Stimulated activated CD4-positive, alpha-beta T cell treated with anti-CD3 and anti-CD28 coated beads, Interleukin-1b, Interleukin-23, amount 100 ng/mL, for 4 hours (primary cell): Measurements from ENCODE around the gene FRMD4A.

Experiments used
- DNase-seq, 2 donors: peaks; one replicate each; pipeline ENCODE4 v3.0.0-alpha.2; 2020; ENCODE audit warnings: low read depth in 2 of 2

Gene FRMD4A

DNA sequence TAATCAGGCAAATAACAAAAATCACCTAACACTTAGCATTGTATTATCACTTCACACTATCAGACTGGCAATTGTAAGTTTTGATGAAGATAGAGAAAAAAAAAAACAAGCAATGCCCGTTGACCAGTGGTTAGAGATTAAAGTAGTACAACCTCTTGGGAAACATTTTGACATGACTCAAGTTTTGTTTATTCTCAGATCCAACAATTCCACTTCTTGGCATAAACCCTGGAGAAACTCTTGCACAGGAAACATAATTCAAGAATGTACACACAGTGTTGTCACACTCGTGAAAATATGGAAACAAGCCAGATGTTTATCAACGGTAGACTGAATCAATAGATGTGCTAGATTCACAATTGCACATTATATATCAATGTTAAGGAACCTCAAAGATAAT is 37.2 kb downstream of the FRMD4A start:
- no peak for DNase-seq

DNA sequence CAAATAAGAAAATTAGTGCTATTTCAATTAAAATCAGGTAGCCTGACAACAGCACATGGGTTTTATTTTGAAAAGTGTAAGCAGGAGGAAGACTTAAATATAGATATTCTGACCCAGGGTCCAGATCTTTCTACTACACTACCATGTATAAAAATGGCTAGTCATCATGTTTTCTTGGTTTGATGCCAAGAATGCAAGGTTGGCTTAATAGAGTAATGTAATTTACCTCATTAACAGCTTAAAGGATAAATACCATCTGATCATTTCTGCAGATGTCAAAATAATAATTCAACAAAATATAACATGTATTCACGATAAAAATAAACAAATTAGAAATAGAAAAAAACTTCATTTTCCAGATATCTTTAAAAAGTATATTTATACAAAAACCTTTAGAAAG is 39.4 kb downstream of the FRMD4A start:
- no peak for DNase-seq

DNA sequence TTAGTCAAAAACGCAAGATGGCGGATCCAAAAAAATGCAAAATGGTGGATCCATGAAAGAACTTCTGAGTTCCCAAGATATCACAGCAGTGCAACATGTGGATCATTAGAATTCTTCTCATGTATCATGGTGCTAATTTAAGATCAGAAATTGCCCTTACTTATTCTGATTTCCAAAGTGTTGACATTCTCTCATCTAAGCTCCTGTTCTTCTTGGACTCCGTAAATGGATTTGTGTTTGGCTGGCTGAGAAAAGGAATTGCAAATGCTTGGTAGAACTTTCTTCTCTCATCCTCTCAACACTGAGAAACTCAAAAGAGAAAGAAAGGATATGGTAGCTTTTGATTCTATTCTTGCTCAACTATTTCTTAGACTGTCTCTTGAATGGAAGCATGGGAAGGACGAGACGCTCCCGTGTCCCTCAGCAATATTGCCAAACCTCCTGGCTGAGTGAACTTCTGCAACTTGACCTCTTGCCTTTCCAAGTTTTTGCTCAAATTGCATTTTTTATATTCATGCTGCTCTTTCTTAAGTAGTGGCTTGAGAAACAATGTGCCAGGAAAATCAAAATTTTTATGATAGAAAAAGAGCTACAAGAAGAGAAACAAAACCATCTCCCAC is 44.7 kb downstream of the FRMD4A start:
- no peak for DNase-seq

DNA sequence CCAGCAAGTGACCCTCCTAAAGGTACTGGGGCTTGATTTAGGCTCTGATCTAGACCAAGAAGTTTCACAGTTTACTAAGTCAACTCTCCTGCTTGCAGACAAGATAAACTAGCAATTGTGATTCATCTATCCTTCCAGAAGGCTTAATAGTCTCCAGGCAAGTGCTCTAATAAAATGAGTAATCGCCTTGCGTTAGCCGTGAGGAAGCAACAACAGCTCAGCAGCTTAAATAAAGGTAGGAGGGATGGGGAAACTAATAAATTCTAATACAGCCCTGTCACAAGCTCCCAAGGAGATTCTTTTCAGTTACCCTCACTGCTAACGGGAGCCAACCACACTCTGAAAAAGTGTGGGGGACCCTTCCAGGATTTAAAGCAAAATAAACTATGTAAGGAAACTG is 48.4 kb downstream of the FRMD4A start:
- DNase-seq: no peak

DNA sequence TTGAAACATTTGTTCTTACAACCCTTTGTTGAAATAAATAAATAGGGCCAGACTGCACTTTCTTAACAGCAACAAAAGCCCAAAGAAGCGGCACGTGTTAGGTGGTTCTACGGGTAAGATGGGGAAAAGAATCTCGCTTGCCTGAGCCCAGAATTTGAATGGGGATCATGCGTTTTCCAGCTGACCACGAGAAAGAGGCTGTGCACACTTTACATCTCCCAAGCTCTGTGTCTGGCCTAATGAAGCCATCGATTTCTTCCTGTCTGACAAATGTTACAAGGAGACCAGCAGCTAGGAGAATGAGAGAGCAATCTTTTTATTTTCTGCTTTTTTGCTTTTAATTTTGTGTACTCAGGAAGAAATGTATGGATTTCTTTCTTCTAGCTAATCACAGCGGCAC is 52.2 kb downstream of the FRMD4A start:
- DNase-seq: no peak

DNA sequence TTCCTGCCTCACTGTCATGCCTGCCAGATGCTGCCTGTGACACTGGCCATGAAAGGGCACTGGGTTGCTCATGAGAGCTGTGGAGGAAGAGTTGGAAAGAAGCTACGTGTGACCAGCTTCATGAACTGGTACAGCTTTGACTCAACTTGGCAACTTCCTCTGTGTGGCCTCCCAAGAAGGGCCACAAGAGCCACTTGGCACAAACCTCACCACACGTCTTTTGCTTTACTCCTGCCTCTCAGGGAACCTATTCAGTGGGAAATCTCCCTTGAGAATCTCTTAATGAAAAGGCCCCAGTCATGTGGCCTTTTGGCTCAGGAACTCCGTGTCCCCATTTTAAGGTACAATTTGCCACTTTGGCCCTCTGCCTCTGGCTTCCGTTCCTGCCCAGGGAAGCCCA is 54.5 kb downstream of the FRMD4A start:
- no peak for DNase-seq

DNA sequence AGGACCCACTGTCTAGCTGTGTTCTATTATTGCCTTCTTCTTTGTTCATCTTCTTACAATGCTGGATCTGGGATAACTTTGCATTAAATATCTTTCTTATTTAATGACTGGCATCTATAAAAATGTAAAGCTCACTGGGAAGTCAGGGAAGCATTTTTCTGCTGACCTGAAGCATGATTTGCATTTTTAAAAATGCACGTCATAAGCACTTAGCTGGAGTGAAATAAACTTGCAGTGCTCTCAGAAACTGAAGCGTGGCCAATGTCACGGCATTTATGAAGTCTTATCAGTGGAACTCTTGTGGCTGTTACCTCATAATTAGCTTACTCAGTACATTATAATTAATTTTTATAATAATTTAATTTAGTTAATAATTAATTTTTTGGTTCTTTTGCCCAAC is 59.1 kb downstream of the FRMD4A start:
- DNase-seq: no peak

DNA sequence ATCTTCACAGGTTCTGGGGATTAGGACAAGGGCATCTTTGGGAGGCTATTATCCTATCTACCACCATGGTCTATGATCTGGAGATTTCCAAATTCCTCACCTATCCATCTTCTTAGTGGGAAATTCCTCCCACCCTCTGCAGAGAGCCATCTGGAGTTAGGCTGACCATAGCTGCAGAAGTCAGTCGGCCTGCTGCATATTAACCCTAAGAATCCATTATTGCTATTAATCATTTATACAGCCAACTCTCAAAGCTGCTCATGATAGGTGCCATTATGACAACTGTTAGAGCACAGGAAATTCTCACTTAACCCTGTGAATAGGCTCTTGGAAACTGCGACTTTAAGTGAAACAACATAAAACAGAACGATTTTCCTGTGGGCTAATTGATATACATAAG is 60.4 kb downstream of the FRMD4A start:
- no peak for DNase-seq

DNA sequence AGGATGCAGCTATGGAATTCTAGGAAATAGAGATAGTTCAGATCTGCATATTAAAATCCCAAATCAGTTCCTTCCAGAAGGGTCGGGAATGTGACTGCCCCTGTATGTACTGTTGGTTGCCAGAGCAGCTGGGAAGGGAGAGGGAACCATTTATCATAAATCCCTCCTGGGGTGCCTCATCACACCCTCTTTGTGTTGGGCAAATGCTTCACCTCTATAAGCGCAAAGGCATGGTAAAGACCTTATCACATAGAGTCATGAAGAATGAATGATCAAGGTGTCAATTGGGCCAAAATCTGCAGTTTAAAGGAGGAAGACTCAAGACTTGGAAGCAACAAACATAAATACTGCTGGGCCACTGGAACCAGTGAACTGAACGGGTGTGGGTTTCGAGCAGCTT is 65.0 kb downstream of the FRMD4A start:
- DNase-seq: no peak

DNA sequence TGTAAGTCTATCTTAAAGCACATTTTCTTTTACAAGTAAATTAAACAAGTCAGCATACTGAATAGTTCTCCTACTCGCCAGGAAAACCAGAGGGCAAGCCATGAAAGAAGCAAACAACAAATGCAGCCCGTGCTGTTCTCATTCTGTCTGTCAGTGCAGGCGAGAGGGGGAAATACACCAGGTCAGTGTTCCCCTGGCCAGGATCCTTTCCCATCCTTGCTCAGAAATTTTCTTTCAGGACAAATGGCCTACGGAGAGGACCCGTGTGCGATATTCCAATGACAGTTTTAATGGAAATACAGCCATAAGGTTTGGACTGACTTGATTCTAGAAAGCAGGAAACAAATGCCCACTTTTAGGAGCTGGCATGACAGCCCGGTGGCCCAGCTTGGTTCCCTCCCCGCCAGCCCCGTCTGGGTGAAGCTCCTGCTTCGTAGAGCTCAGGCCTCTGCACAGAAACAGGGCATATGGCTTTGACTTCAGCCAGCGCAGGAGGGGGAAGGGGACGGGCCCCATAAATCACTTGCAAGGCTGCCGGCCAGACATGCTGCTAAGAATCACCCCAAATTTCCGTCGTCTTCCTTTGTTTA is 67.8 kb downstream of the FRMD4A start:
- no peak for DNase-seq

DNA sequence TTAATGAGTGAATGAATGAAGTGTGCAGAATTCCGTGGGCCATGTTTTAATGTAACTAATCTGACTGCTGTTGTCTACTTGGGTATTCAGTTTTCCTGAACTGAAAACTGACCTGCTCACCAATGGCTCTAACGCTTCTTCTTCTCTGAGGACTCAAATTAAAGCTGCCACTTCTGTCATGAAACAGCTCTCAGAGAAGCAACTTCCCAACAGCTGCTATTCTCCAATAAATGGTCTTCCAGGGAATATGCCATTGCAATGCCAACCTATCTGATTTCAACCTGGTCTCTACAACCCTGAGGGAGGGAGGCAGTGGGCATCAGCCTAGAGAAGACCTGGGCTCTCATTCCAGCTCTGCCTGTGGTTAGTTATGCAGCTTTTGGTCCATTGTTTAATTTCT is 69.4 kb downstream of the FRMD4A start:
- no peak for DNase-seq

DNA sequence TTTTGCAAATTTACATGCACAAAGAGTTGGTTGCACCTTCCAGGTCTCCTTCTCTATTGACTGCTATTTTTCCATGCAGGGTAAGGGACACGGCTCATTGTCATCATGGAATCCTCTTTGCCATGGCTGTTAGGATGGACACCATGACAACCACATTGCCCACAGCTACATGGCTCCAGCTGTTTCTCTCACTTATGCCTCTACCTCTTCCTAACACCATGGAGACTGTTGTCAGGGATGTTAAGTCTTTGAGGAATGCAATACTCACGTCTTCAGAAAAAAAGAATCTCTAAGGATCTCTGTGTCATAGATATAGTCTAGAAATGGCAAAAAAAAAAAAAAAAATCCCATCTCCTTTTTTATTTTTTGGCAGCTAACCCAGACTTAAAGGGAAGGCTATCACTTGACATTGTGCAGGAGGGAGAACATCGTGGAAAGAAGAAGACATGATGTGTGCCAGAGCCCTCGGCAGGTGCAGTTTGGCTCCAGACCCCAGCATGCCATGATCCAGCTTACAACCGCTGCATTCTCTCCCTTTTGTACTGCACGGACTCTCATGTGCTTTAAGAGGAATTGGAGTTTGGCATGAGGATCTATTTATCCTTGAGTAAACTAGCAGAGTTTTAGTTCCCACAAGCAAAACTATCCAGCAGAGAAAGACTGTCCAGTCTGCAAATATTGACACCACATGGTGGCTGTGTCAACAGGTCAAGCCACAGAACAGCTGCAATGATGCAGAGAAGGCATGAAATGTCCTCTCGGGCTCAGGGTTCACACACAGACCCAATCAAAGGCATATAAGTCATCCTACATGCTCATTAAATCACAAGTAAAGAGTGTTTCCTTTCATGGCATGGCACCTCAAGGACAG is 70.8 kb downstream of the FRMD4A start:
- DNase-seq: no peak

DNA sequence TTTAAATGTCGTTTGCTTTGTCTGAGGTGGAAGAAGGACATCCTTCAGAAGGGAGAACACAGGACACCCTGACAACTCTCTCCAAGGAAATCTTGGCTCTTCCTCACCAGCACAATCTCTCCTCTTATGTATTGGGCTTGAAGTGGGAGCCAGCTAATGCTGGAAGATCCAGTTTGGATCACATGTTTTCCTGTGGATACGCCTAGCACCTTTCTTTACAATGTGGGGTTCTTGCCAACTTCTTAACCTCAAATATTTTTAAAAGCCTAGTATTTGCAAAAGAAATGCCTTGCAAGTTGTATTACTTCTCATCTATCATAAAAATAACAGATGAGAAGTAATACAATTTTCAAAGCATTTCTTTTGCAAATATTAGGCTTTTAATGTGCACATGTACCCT is 76.4 kb downstream of the FRMD4A start:
- DNase-seq: no peak

DNA sequence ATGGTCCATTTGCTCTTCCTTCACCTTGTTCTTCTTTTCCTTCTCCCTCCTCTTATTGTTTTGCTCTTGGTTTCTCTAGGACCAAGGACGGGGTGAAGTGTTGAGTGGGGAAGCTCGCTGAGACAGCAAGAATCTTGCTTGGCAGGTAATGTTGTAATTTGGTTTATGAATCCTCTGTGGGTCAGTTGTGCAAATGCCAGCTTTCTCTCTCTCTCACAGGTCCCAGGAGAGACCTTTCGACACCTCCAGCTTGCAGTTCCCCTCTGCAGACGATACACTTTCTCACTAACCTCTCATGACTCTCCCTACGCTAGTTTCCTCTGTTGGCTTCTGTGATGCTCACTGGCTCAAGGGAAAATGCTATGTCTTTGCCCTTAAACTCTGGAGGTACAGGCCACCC is 77.0 kb downstream of the FRMD4A start:
- DNase-seq: no peak

DNA sequence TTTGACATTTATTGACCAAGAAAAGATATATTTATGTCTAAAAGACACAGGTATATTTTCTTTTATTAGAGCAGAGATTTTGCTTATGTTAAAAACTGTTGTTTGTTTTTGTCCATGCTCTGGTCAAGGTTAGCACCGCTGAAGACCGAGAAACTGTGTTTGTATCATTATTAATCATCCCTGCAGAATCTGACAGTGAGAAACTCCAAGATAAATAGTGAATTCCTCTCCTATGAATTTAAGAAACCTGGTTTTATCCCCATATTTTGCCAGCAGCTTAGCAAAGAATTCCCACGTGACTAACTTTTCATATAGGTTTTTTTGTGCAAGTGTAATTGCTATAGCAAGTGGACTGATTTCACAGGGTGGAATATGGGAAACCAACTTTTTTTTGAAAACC is 77.6 kb downstream of the FRMD4A start:
- no peak for DNase-seq

DNA sequence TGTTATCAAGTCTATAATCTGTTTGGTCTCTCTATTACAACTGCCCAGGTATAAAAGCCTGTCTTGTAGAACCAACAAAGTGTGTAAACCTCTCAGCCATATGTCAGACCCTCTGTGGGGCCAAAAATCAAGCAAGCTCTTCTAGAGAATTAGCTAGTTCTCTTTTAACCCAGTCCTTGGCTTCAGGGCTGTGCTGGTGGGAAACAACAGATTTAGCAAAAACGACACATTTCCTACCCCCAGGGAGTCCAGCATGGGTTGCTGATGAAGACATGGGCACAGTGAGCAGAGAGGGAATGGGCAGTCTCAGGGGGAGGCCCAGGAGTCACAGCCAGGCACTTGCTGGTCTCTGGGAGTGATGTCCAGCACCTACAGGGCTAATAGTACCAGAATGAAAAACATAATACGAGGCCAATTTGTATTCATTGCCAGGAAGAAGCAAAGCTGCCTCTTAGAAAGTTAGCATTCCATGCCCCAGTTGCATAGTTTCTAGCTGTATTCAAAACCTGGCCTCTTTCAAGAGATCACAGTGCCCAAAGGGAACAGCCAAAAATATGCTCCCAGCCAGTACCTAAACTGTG is 80.1 kb downstream of the FRMD4A start:
- DNase-seq: no peak

DNA sequence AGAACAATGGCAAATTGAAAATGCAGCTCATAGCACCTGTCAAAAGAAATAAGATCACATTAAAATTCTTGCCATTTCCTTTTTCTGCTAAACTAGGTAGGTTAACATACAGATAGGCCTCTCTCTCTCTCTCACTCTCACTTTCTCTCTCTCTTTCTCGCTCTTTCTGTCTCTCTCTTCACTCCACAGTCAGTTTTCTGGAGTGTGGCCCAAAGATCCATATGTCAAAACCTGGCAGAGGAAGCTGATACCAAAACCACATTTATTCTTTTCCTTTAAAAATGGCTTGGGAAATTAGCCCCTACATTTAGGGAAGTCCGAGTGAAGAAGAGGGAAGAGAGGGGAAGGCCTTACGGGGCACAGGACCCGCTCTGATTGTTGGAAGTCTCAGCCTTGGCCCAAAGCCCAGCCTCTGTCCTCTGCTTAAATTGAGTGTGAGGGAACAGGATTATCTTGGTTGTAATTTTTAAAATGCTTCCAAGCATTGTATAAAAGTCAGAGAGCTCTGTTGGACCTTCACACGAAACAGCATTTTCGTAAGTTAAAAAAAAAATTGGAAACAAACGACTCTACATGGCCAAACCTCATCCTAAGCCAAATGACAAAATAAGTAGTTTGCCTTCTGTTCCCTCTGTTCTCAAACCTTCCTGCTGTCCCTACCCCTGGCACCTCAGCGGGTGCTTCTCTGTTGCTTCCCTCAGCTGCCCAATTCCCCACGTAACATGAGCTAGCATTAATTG is 83.2 kb downstream of the FRMD4A start:
- DNase-seq: no peak

DNA sequence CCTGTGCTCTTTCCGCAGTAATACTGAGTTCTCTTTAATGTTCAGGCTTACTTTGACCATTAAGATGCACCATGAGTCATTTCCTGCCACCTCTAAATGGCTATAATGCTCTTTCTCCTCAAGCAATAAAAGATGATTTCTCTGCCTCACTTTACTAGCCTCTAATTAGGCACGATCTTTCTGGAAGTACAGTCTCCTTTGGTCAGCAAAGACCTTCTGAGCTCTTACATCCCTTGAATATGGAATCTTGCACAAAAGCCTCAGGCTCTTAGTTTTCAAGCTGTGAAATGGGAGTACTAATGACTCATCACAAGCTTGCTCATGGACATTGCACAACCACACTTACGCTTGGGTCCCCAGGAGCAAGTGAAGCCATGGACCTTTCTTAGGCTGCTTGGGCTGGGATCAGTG is 85.9 kb downstream of the FRMD4A start:
- no peak for DNase-seq

DNA sequence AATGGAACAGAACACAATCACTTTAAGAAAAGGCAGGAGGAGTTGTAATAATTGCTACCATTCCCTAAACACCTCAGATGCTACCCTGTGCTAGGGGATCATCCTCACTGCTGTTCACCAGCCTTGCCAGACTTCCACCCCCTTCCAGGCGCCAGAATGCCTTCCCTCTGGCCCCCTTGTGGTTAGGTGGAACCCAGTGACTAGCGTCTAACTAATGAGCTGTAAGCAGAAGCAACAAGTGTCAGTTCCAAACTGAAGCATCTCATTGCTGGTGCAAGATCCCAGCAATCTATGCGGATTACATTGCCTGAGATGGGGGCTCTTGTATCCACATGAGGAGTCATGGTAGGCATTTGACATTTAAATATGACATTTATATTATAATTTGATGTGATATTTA is 86.6 kb downstream of the FRMD4A start:
- no peak for DNase-seq

DNA sequence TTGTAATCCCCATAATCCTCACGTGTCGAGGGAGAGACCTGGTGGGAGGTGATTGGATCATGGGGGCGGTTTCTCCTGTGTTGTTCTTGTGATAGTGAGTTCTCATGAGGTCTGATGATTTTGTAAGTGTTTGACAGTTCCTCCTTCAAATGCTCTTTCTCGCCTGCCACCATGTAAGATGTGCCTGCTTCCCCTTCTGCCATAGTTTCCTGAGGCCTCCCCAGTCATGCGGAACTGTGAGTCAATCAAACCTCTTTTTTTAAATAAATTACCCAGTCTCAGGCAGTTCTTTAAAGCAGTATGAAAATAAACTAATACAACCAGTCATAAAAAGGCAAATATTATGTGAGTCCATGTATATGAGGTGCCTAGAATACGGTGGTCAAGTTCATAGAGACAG is 87.5 kb downstream of the FRMD4A start:
- DNase-seq: no peak

DNA sequence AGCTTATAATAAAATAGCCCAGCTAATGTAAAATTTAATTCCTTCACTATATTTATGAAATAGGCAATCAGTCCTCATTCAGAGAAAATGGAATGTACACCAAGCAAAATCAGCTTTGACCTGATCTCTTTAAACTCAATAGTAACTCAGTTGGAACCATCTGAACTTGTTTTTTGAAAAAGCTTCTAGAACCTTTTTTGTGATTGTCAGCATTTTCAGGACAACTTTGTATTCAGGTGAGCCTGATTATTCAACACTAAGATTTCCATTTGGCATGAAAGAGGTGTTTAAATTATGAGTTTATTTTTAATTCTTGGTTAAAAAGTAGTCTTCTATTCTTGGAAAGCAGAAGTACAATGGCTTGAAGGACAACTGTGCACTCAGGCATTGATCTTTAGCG is 89.5 kb downstream of the FRMD4A start:
- no peak for DNase-seq
